Panc1 (cell line): Measurements from ENCODE around the gene LRRC9. TPM values are rescaled to one million over a fixed set of nuclear protein-coding genes. Genes with fewer than 3 reads are reported as not detected.

ENCODE experiments used
- ATAC-seq: fragments of 200-7000 bp; cut with Tn5 transposase; 2 replicates; pipeline ENCODE4 v1.9.1; 2020; ENCODE audit warnings: mild to moderate bottlenecking, moderate library complexity
- BruUV-seq: library from RNA; stranded (reverse); fragments of 400-500 nt; replicated peaks from 2 replicates; lab custom pipeline; 2021; lab: Mats Ljungman, UMichigan
- CTCF ChIA-PET: fragments of 300-600 bp; sonication (Branson Sonifier 250); formaldehyde crosslinking; loops from one replicate; lab custom pipeline; 2022; ENCODE audit warnings: antibody characterized with exemption; lab: Charles Lee
- POLR2A ChIA-PET: fragments of 300-600 bp; sonication (Branson Sonifier 250); formaldehyde crosslinking; loops from one replicate; lab custom pipeline; 2022; ENCODE audit warnings: antibody characterized with exemption; lab: Charles Lee
- DNase-seq: peaks from one replicate; pipeline ENCODE4 v3.0.0-alpha.2; 2010; ENCODE audit warnings: low read depth, low spot score
- H3K27ac ChIP-seq: 2 replicates; pipeline ENCODE4 v1.5.1; 2011; ENCODE audit warnings: mild to moderate bottlenecking, low read length, inconsistent platforms
- H3K27me3 ChIP-seq: fragments of 200-500 bp; sonication (Bioruptor generic); 2 replicates; pipeline ENCODE4 v1.6.0; 2014; ENCODE audit warnings: low read length, inconsistent platforms; ENCODE audit not compliant: control insufficient read depth, insufficient read depth
- H3K36me3 ChIP-seq: fragments of 200-500 bp; sonication (Bioruptor generic); 2 replicates; pipeline ENCODE4 v1.5.1; 2014; ENCODE audit warnings: inconsistent platforms, mild to moderate bottlenecking, low read length, moderate library complexity; ENCODE audit not compliant: control insufficient read depth, insufficient read depth
- H3K4me1 ChIP-seq: 2 replicates; pipeline ENCODE4 v1.5.1; 2011; ENCODE audit warnings: inconsistent platforms, mild to moderate bottlenecking, low read length, moderate library complexity; ENCODE audit not compliant: control insufficient read depth, insufficient read depth
- H3K4me3 ChIP-seq, 2 experiments: 2 replicates each; pipeline ENCODE4 v1.5.1; 2011 to 2012; ENCODE audit warnings: low read depth in 2 of 2, low read length in 2 of 2, mild to moderate bottlenecking in 2 of 2, inconsistent platforms in 1 of 2, moderate library complexity in 1 of 2
- H3K9me3 ChIP-seq: fragments of 200-500 bp; sonication (Bioruptor generic); 2 replicates; pipeline ENCODE4 v1.5.1; 2014; ENCODE audit warnings: low read depth, mild to moderate bottlenecking, inconsistent platforms, low read length, moderate library complexity; ENCODE audit not compliant: control insufficient read depth, insufficient read depth
- POLR2AphosphoS5 ChIP-seq: IDR thresholded peaks from 2 replicates; pipeline ENCODE4 v1.6.1; 2012; ENCODE audit warnings: mild to moderate bottlenecking, low read depth, low read length, moderate library complexity
- SIN3A ChIP-seq: IDR thresholded peaks from 2 replicates; pipeline ENCODE4 v1.6.1; 2012; ENCODE audit warnings: low read depth, mild to moderate bottlenecking, low read length, moderate library complexity, borderline replicate concordance; ENCODE audit not compliant: insufficient read depth
- TCF7L2 ChIP-seq: IDR thresholded peaks from 2 replicates; pipeline ENCODE4 v1.6.1; 2011; ENCODE audit warnings: mild to moderate bottlenecking, low read depth, low read length, inconsistent platforms
- in situ Hi-C: cut with HindIII; loops from 2 replicates; pipeline ENCODE4 v1.10.0; 2016; ENCODE audit warnings: low sequenced_read_pairs, low pct_unique_long_range_greater_than_20kb
- intact Hi-C: fragments of 100-400 bp; cut with micrococcal nuclease; formaldehyde crosslinking; loops from one replicate; pipeline ENCODE4 v1.10.0; 2022; ENCODE audit not compliant: unreplicated experiment
- total RNA-seq: library from RNA; stranded (reverse); gene quantifications from one replicate; pipeline ENCODE4 v1.2.1, GENCODE V29; 2021; ENCODE audit not compliant: unreplicated experiment
- TF ChIP-seq, protein P1 (sequence below), 2 experiments: IDR thresholded peaks; 2 replicates each; pipeline ENCODE4 v1.6.1; 2011 to 2012; ENCODE audit warnings: low read depth in 2 of 2, control low read depth in 1 of 2, low read length in 1 of 2, mild to moderate bottlenecking in 1 of 2, moderate library complexity in 1 of 2; ENCODE audit not compliant: insufficient read depth in 1 of 2
- TF ChIP-seq, protein P2 (sequence below): fragments of 450-650 bp; IDR thresholded peaks from 2 replicates; pipeline ENCODE4 v1.5.1; 2017; ENCODE audit warnings: mild to moderate bottlenecking

Gene LRRC9
- total RNA-seq, 1 experiment from 2014 or later, result not detected

DNA sequence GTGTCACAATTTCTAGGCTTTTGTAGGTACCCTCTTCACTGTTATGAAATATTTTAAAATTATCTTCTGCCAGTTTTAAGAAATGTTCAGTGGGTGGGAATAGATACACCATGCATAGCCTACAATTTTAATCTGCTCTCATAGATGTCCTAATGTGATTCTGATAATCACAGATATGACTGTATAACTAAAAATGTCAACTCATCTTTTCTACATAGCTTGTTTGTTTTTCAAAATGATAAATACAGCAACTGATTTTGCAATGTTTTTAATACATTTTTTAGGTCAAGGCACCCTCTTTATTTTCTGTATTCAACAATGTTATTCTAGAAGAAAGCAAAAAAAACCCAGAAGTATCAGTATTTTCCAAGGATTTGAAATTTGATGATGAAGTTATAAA is 61.6 kb downstream of the LRRC9 start:
- CTCF ChIA-PET, result no interaction called here
- intact Hi-C loops, result no loop called here
- no TSS peak for BruUV-seq

DNA sequence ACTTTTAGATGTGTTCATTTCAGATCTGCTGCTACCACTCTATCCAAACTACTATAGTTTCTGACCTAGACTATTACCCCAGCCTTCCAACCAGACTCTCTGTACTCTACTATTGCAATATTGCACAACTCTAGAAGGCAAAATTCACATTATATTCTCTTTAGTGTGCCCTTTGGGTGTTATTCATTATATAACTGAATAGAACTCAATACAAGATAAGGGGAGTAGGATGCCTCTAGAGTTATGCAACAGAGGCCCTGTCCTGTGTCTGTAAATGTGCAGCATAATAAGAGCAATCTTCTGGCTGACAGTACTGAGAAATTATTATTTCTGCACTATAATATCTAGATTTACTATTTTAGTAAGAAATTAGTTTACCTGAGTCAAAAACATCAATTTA is 63.1 kb downstream of the LRRC9 start:
- Histone ChIP-seq H3K27ac (no peak overlapping the region), H3K36me3 (no peaks in the 10 kb centered on the region), H3K9me3 (no peaks in the 10 kb centered on the region), H3K4me1 (no peaks in the 10 kb centered on the region), H3K27me3 (no peaks in the 10 kb centered on the region), H3K4me3 (no peak overlapping the region)
- ATAC-seq, result no peak
- CTCF ChIA-PET, result no interaction called here
- POLR2A ChIA-PET, result no interaction called here
- intact Hi-C loops (no loop called here), in situ Hi-C loops (no loop called here)
- TF ChIP-seq, protein P1, sequence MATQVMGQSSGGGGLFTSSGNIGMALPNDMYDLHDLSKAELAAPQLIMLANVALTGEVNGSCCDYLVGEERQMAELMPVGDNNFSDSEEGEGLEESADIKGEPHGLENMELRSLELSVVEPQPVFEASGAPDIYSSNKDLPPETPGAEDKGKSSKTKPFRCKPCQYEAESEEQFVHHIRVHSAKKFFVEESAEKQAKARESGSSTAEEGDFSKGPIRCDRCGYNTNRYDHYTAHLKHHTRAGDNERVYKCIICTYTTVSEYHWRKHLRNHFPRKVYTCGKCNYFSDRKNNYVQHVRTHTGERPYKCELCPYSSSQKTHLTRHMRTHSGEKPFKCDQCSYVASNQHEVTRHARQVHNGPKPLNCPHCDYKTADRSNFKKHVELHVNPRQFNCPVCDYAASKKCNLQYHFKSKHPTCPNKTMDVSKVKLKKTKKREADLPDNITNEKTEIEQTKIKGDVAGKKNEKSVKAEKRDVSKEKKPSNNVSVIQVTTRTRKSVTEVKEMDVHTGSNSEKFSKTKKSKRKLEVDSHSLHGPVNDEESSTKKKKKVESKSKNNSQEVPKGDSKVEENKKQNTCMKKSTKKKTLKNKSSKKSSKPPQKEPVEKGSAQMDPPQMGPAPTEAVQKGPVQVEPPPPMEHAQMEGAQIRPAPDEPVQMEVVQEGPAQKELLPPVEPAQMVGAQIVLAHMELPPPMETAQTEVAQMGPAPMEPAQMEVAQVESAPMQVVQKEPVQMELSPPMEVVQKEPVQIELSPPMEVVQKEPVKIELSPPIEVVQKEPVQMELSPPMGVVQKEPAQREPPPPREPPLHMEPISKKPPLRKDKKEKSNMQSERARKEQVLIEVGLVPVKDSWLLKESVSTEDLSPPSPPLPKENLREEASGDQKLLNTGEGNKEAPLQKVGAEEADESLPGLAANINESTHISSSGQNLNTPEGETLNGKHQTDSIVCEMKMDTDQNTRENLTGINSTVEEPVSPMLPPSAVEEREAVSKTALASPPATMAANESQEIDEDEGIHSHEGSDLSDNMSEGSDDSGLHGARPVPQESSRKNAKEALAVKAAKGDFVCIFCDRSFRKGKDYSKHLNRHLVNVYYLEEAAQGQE (IDR thresholded peaks at IDR 0.05; ENCODE audit: insufficient read depth in 1 of 2, low read depth in 2 of 2, low read length in 1 of 2), result no peak
- no peak for TF ChIP-seq TCF7L2
- no peak for TF ChIP-seq POLR2AphosphoS5
- TF ChIP-seq, protein P2, sequence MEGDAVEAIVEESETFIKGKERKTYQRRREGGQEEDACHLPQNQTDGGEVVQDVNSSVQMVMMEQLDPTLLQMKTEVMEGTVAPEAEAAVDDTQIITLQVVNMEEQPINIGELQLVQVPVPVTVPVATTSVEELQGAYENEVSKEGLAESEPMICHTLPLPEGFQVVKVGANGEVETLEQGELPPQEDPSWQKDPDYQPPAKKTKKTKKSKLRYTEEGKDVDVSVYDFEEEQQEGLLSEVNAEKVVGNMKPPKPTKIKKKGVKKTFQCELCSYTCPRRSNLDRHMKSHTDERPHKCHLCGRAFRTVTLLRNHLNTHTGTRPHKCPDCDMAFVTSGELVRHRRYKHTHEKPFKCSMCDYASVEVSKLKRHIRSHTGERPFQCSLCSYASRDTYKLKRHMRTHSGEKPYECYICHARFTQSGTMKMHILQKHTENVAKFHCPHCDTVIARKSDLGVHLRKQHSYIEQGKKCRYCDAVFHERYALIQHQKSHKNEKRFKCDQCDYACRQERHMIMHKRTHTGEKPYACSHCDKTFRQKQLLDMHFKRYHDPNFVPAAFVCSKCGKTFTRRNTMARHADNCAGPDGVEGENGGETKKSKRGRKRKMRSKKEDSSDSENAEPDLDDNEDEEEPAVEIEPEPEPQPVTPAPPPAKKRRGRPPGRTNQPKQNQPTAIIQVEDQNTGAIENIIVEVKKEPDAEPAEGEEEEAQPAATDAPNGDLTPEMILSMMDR, result no peak
- no peak for TF ChIP-seq SIN3A
- DNase-seq, result no peak
- no TSS peak for BruUV-seq

More for the DNA sequence above, 61.6 kb downstream of the LRRC9 start:
- no peaks in the 10 kb centered on the region for H3K36me3 ChIP-seq
- H3K27ac ChIP-seq, result no peak overlapping the region
- H3K4me3 ChIP-seq, result no peak overlapping the region
- no peak for ATAC-seq
- POLR2A ChIA-PET, result no interaction called here
- no peaks in the 10 kb centered on the region for H3K4me1 ChIP-seq
- in situ Hi-C loops, result no loop called here
- no peak for TF ChIP-seq TCF7L2
- TF ChIP-seq, protein P2, result no peak
- no peaks in the 10 kb centered on the region; the same call in 1 of the 2 replicates for H3K27me3 ChIP-seq
- no peak for DNase-seq
- no peaks in the 10 kb centered on the region for H3K9me3 ChIP-seq
